Stimulated activated CD4-positive, alpha-beta T cell treated with anti-CD3 and anti-CD28 coated beads, Interleukin-4, amount 100 ng/mL, for 1 hour (primary cell): ENCODE results near the gene TEX13D.
A peak's percentile ranks its signal among the peaks of the same experiment; 100 is the strongest.
"Not testable (repeated sequence)": the region's sequence is repeated elsewhere in the genome, so short reads cannot be mapped to it uniquely, and the experiment has no call there.

Experiments
- DNase-seq: peaks from one replicate; pipeline ENCODE4 v3.0.0-alpha.2; 2020

The TEX13D gene

DNA sequence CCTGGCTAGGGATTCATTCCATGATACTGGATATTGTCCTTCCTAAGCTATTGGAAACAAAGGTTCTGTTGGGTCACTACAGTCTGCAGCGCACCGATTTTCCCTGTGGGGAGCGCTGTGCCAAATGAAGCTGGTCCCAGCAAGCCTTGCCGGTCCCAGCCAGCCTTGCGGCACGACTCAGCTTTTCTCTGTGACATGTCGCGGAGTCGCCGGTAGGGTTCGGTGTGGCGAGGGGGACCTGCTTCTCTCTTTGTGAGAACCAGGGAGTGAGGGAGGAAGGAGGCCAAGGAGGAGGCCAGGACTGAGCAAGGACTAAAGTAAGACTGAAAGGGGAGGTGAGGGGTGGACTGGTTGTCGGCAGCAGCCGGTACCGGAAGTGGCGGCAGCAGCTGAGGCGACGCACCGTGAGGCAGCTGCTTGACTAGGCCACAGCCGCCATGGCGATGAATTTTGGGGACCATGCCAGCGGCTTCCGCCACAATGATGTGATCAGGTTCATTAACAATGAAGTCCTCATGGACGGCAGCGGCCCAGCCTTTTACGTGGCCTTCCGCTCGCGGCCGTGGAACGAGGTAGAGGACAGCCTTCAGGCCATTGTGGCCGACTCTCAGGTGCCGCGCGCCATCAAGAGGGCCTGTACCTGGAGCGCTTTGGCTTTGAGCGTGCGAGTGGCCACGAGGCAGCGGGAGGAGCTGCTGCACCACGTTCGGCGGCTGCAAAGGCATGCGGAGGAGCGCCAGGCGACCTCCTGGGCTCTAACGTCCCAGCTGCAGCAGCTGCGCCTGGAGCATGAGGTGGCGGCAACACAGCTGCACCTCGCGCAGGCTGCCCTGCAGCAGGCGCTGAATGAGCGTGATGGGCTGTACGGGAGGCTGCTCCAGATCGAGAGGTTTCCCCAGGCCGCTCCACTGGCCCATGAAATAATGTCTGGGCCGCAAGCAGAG is at the start of gene TEX13D:
Gene TEX13D, plus strand, starts transcription at position 180 of the 944 bp plus-strand sequence. Its CDS starts 258 bp downstream, at position 438.
- no peak for DNase-seq

DNA sequence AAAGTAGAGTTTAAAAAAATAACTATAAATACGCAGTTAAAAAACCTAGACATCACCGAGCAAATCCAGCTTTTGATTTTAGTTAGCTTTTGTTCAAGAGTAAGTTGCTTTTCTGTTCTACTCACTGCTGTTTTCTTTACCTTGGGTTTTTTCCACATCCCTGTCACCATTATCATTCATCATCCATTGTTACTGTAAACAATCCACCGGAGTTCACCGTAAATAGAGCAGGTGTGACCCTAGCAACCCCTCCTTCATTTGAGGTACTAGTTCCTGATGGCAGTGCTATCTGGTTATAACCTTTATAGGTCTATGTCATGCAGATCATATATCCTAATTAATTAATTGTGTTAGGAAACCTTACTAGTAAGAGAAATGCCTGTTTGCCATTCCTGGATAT is 43.0 kb upstream of the TEX13D start:
- DNase-seq = no peak

DNA sequence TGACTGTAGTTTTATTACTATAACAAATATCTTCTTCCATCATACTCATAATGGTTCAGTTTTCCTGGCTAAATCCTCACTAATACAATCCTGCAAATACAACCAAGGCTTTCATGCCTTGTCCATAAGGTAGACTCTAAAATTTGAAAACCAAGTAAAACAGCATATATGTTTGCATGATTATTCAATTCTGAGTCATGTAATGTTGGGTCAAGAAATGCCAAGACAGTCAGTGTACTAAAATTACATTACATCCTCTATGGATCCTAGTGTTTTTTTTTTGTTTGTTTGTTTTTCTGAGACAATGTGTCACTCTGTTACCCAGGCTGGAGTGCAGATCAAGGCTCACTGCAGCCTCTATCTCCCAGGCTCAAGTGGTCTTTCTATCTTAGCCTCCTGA is 38.6 kb upstream of the TEX13D start:
- DNase-seq = no peak

DNA sequence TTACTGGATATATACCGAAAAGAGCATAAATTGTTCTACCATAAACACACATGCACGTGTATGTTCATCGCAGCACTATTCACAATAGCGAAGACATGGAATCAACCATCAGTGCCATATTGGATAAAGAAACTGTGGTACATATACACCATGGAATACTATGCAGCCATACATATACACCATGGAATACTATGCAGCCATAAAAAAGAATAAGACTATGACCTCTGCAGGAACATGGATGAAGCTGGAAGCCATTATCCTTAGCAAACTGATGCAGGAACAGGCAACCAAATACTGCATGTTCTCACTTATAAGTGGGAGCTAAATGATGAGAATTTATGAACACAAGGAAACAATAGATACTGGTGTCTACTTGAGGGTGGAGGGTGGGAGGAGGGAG is 33.1 kb upstream of the TEX13D start:
- not testable (repeated sequence) for DNase-seq

DNA sequence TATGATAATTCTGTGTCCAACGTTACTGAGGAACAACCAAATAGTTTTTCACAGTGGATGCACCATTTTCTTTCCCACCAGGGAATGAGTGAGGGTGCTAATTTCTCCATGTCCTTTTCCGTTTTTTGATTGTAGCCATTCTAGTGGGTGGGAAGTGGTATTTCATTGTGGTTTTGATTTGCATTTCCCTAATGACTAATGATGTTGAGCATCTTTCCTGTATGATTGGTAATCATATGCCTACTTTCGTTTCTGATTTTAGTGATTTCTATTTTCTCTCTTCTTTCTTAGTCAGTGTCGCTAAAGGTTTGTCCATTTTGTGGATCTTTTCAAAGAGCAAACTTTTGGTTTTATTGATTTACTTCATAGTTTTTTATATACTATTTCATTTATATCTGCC is 32.1 kb upstream of the TEX13D start:
- DNase-seq = no peak

DNA sequence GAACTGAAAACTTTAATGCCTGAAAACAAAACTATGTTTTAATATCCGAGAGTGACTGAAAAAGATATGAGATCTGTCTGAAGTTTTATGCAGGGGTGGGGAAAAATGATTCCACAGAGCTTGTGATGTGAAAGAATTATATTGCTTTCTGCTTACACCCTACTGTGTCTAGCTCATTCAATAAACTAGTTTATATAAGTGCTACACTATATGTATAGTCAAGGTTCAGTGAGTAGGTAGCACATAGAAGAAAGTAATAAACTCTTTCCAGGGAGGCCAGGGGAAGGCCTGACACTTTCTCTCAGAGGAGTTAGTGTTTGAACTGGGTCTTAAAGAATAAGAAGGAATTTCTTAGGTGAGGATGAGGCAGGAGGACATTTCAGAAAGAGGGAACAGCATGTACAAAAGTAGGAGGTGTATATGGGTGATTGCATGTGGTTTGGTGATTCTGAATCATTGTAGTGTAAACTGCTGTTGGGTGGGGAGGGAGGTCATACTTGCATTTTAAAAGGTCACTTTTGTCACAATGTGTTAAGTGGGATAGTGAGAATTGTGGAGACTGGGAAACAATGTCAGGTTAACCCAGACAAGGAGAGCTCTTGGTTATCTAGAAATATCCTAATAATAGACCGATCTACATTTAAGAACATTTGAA is 25.1 kb upstream of the TEX13D start:
- no peak for DNase-seq

DNA sequence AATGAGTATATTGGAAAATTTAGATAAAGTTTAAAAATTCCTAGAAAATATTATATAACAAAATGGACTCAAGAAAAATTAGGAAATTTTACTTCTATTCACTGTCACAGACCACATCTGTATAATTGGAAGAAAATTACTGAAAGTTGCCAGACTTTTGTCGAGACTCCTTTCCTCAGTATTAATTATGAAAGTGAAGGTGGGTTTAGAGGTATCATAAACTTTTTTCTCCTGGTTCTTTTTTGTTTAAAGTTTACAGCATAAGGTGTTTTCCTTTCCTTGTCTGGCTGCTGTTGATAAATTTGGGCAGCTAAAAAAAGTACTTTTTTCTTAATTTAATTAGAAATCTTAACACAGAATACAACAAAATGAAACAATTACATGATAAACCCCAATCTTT is 6.7 kb upstream of the TEX13D start:
- no peak for DNase-seq

DNA sequence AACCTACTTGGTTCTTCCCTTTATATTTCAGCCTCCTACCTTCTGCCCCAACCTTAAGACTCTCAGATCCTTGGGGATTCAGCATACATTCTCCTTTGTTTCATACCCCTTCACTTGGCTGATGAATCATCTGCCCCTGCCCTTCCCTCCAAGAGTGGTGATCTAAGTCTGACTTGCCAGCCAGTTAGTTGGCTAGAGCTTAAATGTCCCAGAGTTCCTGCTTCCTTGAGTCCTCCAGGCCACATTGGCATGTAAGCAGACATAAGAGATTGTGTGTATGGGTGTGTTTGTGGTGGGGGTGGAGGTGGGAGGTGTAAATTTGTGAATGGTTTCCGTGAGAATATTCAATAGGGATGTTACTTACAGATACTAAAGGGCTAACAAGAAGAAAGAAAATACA is 3.7 kb upstream of the TEX13D start:
- DNase-seq = no peak

DNA sequence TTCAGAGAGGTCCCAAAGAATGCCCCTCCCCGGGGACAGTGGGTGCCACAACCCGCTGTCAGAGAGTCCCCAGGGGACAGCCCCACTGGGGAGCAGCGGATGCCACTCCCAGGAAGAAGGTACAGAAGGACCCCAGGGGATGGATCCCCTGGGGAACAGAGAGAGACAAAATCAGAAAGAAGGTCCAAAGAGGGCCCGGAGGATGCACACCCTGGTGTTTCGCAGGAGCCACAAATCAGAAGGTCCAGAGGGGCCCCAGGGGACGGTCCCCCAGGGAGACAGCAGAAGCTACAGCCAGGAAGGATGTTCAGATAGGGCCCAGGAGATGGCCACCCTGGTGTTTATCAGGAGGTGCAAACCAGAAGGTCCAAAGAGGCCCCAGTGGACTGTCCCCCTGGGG is 1.4 kb downstream of the TEX13D start:
- DNase-seq = no peak

DNA sequence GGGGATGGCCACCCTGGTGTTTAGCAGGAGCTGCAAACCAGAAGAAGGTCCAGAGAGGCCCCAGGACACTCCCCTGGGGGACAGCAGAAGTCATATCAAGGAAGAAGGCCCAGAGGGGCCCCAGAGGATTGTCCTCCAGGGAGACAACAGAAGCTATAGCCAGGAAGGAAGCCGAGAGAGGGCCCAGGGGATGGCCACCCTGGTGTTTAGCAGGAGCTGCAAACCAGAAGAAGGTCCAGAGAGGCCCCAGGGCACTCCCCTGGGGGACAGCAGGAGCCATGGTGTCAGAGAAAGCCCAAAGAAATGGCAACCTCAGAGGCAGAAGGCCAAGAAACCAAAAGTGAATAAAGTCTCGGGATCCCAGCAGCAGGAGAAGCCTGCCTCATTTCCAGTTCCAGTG is 2.1 kb downstream of the TEX13D start:
- DNase-seq = not testable (repeated sequence)

DNA sequence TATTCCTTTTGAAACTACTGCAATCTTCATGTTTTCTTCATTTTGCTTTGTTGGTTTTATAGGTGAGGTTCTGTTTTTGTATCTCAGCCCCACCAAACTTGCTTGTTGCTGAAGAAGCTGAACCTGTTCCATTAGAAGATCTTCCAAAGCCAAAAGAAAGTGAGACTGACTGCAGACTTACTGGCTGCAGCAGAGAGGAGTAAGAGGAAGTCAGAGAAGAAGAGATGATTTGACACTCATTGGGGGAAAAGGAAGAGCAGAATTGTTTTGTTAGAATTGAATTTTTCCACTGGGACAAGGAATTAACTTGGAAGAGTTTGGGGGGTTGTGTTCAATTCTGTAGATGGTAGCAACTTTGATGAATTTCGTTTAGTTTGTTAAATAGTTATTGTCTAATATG is 3.1 kb downstream of the TEX13D start:
- no peak for DNase-seq

DNA sequence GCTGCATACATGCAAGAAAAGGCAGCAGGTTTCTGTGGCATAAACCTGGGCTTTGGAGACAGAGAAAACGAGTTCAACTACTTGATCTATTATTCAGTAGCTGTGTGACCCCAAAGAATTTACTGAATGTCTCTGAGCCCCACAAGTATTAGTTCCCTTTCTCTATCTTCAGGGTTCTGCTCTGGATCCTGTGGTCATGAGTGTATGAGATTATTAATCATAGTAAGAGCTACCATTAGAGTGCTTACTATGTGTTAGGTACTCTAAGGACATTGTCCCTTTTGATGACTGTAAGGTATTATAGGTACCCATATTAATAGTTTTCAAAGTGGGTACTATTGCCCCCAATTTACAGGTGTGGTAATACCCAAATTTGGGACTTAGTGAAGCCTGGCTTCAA is 5.5 kb downstream of the TEX13D start:
- no peak for DNase-seq

DNA sequence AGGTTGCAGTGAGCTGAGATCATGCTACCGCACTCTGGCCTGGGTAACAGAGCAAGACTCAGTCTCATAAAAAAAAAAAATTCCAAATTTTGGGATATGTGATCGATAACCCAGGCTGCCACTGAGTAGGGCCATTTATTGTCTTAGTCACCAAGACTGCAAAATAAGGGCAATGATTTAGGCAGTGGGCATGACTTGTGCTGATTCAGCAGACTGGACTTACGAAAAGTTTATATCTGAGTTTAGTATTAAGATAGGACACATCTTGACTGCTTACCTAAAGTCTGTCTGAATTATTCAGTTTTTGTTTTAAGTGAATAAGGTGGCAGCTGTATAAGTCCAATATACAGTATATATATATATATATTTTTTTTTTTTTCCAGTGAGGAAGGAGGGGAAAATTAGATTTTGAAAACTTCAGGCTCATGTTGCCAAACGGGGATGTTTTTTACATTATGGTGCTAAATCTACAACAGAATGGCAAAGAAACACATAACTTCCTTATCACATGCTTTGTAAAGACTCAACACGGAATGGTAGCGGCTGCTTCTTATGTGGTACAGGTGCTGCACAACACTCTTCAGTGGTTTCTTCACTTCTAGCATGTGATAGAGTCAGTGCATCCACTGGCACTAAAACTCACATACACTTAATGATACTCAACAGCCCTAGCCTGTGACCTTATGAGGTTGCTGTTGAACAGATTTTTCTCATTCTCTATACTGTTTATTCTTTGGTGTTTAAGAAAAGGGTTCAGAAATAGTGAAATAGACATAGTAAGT is 6.5 kb downstream of the TEX13D start:
- DNase-seq = no peak

DNA sequence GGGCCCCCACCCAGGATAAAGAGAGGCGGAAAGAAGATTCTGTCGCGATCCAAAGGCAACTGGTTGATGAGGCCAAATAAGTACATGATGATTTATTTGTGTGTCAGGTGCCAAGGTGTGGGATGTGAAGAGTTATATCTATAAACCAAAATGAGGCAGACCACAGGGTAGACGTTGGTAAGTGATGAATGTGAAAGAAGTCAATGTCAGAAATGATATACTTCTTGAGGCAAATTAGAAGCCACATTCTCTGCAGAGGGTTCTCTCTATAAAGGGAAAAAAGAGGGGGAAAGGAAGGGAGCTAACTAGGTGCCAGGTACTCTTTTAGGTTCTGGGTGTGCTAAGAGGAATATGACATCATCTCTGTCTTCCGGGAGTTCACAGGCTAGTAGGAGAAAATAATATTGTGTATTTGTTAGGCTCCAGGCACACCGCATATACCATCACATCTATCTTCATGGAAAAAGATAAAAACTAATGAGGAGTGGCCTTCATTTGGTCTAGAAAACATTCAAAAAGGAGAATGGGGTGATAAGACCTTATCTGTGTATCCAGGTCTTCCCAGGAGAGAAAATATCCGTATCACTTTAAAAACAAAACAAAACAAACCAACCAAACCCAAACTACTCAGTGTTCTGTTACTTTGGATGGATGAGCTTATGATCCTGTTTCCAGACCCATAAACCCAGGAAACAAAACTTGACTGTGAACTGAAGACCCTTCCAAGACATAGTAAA is 9.1 kb downstream of the TEX13D start:
- no peak for DNase-seq

DNA sequence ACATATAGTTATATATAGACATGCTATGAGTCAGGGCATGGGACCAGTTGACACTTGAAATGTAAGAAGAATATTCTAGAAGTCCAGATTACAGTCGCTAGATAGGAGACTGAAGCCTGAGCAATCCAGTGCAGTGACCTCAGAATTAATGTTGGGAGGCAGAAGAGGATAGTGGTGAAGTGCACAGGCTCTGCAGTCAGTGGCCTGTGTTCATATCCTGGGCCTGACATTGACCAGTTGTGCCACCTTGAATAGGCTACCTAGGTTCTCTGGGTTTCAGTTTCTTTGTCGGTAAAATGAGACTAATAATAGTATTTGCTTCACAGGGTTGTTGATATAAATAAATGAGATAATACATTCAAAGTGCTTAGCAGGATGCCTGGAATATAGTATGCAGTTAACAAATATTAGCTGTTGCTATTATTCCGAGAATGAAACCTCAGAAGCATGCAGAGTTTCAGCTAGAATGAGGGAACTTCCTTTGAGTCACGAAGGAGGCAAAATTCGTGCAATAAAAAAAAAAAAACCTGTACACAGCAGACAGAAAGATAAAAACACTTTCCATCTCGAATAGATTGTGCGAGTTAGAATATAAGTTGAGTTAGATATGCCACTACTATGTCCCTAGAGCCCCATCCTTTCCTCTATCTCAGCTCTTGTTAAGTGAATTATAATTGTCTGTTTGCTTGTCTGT is 9.9 kb downstream of the TEX13D start:
- no peak for DNase-seq

DNA sequence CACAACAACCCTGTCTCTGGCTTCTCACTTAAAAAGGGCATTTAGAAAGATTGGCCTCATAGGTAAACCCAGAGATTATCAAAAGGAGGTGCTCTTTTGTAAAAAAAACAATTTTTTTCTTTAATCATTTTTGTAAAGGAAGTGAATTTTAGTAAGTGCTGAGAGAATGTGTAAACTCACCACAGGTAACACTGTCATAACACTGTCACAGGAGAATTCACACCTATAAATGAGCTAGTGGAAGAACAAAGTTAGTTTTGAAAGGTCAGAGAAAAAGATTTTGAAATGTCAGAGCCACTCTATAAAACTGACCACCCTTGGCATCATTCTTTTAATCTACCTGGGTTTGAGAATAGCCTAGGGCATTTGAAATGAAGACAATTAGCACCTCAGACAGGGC is 10.6 kb downstream of the TEX13D start:
- DNase-seq = no peak

DNA sequence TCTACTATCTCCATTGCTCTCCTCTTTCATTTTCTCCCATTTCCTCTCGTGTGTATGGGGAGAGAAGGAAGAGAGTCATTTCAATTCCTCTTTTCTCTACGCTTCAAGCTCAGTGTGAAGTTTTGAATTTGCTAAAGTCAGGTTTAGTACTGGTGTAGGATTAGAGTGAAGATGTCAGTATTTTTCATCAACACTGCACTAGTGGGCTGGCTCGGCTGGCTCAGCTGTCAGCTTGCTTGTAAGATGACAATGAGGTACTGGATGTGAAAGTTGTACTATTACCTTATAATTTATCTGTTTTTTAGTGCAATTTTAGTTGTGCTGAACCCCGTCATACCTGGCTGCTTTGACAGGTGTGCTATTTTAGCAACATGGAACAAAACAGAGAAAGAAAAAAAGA is 11.8 kb downstream of the TEX13D start:
- DNase-seq = no peak

DNA sequence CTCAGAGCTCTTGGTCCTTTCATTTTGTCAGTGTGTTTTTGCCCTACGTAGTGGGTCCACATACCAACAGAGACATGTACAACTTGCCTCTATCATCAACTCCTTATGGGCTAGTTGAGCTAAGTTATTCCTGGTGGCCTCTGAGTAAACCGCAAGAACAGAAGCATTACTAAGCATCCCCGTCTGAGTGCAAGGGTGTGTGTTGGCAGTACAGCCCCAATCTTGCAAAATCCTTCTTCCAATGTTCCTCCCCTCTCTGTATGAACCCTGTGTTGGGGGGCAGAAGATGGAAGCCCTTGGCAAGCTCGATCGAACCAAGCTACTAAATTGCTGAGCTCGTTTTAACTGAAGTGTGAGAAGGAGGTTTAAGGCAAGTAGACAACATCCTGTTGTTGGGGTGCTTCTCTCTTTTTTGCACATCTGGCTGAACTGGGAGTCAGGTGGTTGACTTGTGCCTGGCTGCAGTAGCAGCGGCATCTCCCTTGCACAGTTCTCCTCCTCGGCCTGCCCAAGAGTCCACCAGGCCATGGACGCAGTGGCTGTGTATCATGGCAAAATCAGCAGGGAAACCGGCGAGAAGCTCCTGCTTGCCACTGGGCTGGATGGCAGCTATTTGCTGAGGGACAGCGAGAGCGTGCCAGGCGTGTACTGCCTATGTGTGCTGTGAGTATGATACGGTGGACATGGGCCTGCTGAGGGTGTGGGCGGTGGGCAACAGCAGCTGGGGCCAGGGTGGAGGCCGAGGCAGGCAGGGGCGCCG is 13.8 kb downstream of the TEX13D start, which contains the start of gene SH2D1A:
Gene SH2D1A, plus strand, starts transcription at position 447 of the 760 bp plus-strand sequence. Its CDS starts 80 bp downstream, at position 527.
- DNase-seq = peak; percentile 4

DNA sequence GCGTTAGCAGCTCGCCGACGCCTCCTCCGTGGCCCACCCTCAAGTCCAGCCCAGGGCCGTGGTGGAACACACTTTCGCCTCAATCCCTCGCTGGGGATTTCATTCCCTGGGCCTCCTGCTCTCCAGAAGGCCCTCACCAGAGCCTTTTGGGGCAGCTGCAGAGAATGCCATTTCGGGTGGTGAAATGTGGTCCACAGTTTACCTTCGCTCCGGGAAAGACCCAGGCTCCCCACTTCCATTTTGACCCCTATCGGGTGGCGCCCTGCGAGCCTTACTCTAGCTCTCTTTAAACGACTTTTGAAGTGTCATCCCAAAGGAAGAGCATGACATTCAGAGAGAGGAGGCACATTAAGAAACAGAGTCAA is 14.4 kb downstream of the TEX13D start:
- DNase-seq = no peak

DNA sequence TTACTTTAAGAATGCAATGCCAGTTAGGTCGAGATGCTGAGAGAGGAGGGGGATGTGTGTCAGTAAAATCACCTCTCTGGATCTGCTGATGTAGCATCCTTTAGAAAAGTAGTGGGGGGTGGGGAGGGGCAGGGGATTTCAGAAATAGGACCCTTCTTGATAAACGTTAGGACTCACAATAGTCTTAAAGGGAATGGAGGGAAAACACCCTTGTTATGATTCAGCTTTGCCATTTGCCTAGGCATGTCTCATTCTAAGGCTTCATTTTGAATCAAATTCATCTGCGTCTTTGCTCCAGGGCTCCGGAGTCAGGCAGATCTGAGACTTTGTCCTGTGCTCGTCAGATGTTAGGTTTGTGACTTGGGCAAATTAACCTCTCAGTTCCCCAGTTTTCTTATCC is 14.8 kb downstream of the TEX13D start:
- peak; percentile 34 for DNase-seq

DNA sequence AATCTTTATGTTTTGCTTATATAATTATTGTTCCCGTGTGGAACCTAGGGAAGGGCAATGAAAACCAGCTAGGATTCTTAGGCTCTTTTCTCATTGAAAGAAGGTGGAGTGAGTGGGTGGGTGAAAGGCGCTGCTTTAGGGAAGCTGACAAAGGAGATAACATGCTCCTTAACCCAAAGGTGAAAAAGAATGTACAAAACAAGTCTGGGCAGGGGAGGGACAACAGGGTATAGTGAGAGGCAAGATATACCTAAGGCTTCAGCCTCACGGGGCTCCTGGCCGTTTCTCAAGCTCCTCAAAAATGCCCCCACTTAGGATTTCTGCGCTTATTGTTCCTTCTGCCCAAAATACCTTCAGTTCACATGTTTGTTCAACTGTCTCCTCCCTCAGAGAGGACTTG is 15.7 kb downstream of the TEX13D start:
- no peak for DNase-seq
